SIG-M5 (cell line): ENCODE results near the gene SACM1L.
"Not testable (repeated sequence)": the region's sequence is repeated elsewhere in the genome, so short reads cannot be mapped to it uniquely, and the experiment has no call there.

Source experiments
- DNase-seq: peaks from one replicate; lab custom pipeline; 2025; lab: John Stamatoyannopoulos, UW

SACM1L gene

DNA sequence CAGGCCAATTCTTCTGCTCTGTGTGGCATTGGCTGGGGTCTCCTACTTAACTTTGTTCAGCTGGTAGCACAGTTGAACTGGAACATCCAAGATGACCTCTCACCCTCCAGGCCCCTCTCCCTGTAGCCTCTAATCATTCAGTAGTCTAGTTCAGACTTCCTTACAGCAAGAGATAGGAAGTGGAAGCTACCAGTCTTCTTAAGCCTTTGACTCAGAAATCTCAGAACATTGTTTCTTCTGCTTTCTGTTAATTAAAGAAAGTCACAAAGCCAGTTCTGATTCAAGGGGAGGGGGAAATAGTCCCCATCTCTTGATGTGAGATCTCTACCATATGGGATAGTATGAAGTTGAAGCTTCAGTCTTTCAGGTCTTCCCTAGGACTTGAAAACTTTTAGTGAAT lies 18.8 kb upstream of the SACM1L start:
- DNase-seq = no peak

DNA sequence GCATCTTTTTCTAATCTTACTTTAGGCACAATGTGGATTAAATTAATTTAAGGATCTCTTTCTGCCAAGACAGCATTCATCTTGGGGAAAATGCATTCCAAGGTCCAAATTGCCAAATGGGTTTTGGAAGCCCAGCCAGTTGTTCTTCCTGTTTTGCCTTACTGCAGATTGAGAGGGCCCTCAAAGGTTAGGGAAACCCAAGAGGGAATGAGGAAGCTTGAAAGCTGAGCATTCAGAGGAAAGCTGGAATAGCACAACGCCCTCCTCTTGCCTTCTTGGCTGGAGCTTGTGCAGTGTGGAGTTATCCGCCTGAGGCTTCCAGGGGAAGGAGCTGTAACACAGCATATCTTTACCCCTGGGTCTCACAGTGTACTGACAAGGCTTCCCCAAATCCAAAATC lies 18.2 kb upstream of the SACM1L start:
- no peak for DNase-seq

DNA sequence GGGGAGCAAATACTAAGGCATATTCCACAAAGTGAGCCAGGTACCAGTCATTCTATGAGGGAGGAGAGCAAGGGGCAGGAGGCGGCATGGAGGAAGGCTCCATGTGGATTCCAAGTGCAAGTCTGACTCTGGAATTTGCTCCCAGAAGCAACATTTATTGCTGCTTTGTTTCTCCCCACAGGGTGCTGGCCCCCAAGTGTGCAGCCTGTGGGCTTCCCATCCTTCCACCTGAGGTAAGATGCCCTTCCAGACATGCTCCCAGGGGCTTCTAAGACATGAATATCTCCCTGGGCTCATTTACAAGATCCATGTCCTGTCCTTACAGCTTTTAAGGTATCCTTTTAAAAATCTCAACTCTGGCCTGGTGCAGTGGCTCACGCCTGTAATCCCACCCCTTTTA lies 15.9 kb upstream of the SACM1L start:
- DNase-seq = no peak

DNA sequence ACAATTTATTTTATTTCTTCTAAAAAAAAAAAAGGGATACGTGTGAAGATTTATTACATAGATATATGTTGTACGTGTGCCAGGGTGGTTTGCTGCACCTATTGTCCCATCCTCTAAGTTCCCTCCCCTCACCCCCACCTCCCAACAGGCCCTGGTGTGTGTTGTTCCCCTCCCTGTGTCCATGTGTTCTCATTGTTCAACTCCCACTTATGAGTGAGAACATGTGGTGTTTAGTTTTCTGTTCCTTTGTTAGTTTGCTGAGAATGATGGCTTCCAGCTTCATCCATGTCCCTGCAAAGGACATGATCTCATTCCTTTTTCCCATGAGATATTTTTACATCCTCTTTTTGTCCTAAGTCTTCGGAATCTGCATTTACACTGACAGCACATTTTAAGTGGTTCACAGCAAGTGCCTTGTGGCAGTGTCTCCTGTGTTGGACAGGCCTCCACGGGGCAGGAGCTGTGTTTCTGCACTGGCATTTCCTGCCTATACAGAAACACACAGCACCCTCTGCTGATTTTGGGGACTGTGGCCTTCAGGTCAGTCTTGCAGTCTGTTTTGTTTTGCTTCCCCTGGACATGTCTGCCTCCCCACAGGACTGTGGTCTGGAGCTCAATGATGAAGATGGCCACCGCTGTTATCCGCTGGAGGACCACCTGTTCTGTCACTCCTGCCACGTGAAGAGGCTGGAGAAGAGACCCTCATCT lies 12.7 kb upstream of the SACM1L start:
- DNase-seq = no peak

DNA sequence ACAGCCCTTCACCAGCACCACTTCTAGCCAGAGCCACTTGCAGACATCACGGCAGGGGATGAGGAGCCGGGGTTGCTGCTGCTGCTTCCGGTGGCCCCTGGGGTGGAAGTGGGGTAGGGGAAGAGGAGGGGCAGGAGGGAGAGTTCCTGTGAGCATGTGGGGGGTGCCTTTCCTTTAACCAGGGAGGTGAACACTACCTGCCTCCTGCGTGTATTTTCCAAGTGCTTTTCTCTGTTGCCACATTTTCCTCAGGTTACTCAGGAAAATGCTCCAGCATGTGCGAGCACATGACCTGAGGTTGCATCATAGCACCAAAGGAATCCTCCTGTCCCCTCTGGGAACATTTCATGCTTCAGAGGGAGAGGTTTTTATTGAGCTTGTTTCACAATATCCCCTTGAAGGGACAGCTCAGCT lies 12.2 kb upstream of the SACM1L start:
- DNase-seq = no peak

DNA sequence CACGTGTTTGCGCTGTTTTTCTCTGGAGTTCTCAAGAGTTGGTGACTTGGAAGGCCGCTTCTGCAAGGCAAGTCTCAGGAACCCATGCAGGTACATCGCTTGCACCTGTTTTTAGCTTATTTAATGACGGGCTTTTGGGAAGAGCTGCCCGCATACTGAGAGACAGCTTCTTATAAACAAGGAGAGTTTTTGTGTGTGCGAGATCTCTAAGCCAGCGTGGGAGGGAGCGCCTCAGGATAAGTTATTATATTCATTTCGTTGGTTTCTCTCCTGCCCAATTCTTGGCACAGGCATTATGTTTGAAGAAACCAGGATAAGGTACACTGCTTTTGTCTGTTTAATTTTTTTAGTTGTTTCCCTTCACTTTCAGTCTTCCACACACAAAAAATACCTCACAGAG lies 11.4 kb upstream of the SACM1L start:
- no peak for DNase-seq

DNA sequence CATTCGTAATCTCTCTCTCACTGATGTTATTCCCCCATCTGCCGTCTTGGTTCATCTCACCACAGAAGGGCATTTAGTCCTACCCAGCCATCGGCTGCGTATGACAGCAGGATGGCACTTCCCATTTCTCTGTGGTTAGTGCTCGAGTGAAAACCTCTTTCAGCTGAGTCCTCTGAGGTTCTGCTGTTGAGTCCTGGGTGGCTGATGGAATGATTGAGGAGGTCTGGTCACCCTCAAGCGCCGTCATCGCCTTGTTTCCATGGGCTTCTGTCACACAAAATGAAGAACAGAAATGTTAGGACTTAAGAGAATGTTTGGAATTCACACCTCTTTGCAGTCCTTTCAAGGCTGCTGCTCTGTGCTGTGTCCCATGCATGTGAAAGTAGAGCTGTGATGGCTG lies 9.4 kb upstream of the SACM1L start:
- DNase-seq = no peak

DNA sequence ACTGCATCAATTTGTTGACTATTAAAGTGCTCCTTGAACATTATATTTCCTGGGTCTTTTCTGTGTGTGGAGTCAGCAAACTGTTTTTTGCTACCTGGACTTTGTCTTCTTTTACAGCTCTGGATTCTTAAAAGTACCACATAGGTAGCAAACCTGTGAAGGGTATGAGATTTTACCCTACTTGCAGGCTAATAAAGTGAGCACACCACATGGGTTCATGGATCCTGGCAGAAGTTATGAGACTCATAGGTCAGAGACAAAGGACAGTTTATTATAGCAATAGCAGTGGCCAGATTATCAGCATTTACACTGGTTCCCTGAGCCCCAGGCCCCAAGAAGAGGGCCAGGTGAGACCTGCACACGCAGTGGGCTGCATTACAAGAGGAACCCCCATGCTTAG lies 8.0 kb upstream of the SACM1L start:
- DNase-seq = no peak

DNA sequence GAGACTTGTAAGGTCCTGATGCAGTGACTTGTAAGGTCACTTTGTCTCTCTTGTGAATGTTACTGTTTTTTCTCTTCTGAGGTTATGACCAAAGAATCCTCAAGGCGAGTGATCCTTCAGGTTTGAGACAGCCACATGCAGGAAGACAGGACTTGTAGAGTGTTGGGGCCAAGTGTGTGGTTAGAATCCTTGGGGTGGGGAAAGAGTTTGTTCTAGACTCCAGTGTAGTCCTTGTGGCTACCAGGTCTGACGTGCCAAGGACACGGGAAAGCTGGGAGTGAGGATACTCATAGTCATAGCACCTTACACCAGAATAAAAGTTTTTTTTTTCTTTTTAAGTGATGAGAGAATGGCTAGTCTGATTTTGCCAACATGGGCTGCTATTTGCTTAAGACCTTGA lies 7.3 kb upstream of the SACM1L start:
- no peak for DNase-seq

DNA sequence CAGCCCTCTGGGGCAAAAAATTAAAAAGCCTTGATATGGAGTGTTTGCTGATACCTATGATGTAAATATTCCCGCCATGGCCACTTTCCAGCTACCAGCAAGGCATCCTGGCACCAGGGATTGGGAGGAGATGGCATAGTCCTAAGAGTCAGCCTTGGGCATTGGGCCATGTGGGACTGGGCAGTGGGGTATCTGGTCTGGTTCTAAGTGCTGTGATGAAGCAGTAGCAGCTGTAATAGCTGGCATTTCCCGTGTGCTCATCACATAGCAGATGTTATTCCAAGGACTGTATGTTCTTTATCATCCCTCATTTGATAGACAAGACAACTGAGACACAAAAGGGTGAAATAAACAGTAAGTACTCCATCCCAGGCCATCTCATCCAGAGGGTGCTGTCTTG lies 6.9 kb upstream of the SACM1L start:
- no peak for DNase-seq

DNA sequence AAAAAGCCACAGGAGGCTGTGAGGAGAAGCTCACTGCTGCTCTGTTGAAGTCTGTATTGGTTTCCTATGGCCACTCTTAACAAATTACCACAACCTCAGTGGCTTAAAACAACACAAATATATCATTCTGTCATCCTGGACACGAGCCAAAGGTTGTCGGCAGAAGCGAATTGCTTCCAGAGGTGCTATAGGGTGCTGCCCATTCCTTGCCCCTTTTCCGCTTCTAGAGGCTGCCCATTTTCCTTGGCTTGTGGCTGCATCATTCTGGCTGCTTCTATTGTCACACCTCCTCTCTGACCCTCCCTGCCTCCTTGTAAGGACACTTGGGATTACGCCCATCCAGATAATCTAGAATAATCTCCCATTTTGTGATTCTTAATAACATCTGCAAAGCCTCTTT lies 6.4 kb upstream of the SACM1L start:
- DNase-seq = no peak

DNA sequence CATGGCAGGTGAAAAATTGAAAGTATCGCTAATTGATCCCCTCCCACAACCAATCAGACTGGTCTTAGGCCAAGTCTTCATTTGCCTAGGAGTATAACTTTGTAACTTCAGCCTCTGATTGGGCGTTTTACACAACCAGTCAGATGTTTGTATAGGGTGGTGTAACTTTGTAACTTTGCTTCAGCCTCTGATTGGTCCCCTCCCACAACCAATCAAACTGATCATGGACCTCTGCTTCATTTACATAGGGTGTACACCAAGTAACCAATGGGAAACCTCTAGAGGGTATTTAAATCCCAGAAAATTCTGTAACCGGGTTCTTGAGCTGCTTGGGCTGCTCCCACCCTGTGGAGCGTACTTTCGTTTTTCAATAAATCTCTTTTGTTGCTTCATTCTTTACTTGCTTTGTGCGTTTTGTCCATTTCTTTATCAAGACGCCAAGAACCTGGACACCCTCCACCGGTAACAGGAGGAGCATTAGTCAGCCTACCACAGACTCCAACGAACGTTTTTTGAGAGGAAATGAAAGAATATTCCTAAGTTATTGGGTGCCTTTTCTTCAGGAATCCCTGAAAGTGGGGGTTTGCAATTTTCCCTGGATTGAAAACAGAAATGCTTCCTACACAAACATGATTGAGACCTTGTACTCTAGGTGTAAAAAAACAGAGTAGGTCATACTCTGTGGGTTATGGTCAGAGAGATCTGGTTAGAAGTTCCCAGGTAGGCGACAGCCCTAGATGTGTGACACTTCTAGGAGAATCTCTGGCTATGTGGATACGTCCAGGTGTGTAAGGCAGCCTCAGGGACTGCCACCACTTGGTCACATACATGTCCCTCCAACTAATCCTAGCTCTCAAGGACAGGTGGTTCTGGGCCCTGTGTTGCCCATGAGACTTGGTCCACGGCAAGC lies 5.5 kb upstream of the SACM1L start:
- DNase-seq = no peak

DNA sequence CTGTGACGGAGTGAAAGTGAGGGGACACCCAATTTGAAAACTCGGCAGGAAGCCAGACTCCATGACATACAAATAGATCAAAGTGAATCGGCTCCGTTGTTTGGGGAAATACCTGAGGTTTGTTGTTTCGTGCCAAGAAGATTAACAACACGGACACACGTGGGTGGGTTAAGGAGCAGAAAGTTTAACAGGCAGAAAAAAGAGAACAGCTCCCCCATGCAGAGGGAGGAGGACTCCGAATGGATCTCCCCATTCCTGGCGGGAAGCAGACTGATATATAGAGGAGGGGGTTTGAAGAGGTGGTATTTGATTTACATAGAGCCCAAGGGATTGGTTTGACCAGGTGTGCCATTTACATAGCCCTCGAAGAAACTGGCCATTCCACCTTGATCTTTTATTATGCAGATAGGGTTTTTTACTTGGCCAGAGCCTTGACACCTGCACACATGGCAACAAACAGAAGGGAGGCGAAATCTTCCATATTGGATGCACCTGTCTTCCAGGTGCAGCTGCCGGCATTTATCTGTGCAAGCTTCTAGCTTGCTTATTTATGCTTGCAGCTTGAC lies 4.8 kb upstream of the SACM1L start:
- no peak for DNase-seq

DNA sequence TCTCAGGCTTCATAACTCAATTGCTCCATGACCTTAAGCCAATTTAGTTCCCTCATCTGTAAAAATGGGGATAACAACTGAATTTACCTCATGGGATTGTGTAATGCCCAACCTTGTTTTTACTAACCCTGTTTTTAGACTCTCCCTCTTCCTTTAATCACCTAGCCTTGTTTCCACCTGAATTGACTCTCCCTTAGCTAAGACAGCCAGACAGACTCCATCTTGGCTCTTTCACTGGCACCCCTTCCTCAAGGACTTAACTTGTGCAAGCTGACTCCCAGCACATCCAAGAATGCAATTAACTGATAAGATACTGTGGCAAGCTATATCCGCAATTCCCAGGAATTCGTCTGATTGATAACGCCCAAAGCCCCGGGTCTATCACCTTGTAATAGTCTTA lies 3.5 kb upstream of the SACM1L start:
- DNase-seq = not testable (repeated sequence)

DNA sequence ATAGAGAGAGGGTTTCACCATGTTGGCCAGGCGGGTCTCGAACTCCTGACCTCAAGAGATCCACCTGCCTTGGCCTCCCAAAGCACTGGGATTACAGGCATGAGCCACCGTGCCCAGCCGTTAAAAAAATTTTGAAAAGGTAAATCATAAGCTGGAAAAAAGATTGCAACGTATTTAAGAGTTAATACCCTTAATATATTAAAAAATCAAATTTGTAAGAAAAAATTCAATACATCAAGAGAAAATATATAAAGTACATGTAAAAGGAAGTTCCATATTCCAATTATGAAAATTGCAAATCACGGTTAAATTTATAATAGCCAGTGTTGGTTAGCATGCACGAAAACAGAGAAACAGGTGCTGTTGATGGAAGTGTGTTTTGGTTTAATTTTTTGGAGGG lies 2.3 kb upstream of the SACM1L start:
- DNase-seq = no peak

DNA sequence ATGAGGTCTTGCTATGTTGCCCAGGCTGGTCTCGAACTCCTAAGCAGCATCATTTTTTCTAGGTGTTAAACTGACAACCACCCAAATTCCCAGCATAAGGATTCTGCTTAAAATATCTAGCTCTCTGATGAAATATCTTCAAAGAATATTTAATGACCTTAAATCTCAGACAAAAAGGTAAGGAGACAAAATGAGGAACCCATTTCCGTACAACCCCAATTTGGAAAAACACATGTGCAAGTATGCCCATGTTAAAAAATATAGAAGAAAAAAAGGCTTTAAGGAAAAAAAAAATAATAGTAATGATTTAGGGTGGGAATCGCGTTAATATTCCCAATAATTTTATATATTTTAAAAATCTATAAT lies 1.4 kb upstream of the SACM1L start:
- DNase-seq = no peak

DNA sequence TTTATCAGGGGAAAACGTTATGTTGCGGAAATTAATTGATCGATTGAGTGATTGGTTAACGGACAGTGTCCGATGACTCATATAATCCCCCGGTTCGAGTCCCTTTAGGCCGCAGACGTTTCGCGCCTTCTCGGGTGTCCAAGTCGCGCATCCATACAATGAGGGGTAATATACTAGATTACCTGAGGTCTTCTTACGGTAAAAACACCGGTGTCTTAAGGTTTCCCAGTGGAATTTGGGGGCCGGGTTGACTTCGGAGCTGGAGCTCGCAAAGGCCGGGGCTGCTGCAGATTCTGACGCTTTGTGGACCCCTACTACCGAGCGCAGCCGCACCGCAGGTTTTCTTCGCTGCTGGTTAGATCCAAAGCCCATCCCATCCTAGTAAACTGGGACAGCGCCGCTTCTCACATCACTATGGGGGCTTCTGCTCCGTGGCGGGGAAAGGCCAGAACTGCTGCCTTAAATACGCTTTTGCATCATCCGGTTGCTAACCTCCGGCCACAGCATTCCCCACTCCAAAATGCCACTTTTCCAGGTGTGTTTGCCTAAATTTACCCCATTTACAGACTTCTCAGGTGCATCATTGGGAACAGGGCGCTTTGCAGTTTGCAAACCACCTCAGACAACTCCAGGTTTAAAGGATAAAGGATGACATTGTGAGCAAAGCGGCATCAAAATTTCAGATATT lies 858 bp upstream of the SACM1L start:
- no peak for DNase-seq

DNA sequence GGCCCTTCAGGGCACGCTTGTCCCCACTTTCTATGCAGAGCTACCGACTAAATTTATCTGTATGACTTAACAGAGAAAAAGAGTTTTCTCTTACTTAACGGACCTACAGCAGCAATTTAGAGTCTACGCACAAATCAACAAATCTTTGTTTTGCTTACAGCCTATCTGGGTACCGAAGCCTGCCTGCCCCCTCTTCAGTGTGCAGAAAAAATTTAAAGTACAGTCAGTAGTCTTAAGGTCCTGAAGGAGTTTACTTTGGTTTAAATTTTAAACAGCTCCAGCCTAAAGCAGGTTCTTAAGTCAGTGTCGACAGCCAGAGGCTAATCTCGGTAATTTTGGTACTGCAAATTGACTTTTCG lies 570 bp downstream of the SACM1L start:
- no peak for DNase-seq

DNA sequence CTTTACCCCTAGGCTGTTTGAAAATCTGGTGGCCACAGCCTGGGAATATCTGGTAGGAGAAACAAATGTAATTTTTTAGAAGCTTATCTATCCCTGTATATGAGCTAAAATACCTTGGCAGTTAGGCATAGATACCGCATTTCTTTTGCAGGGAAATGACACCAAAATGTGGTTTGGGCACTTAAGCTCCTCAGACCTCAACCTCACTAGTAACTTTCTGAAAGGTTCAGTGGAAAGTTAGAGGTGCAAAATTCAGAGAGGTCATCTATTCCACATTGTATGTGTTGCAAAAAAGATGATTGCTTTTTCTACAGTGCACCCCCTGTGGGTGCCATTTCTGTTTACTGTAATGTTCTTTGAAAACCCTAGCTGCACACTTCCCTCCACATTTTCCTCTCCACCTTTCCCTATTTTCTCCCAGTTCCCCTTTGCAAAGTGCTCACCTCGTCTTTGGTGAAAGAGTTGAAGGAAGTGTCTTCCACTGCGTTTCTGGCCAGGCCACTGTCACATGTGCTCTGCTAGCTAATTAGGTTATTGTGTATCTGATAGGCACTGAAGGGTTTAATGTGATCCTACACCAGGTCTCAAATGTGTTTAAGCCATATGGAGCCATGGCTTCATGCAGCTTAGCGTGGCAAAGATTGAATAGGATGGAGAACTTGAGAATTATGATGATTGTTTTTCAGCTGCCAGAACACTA lies 1.3 kb downstream of the SACM1L start:
- peak; percentile 28 for DNase-seq

DNA sequence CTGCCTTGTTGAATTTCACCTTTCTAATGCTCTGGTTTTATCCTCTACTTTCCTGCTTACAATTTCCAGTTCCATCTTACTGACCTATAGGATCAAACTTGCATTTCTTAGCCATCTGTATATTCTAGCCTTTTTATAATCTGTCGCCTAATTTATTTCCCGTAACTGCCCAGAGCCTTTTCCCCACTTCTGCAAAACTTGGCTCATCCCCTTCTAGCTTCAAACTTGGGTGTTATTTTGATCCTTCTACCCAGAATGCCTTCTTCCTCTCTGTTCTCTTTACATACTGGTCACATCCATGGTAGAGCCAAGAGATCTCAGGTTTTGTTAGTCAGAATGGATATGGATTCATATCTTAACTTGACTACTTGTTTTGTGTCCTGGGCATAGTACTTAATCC lies 2.6 kb downstream of the SACM1L start:
- DNase-seq = no peak

DNA sequence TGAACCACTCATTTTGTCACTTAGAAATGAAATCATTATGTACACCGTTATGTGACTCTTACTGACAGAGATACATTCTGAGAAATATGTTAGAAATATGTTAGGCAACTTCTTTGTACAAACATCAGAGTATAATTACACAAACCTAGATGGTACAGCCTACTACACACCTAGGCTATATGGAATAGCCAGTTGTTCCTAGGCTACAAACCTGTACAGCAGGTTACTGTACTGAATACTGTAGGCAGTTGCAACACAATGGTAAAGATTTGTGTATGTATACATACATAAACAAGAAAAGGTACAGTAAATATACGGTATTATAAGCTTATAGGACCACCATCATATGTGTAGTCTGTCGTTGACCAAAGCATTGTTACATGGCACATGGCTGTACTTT lies 3.7 kb downstream of the SACM1L start:
- DNase-seq = no peak

DNA sequence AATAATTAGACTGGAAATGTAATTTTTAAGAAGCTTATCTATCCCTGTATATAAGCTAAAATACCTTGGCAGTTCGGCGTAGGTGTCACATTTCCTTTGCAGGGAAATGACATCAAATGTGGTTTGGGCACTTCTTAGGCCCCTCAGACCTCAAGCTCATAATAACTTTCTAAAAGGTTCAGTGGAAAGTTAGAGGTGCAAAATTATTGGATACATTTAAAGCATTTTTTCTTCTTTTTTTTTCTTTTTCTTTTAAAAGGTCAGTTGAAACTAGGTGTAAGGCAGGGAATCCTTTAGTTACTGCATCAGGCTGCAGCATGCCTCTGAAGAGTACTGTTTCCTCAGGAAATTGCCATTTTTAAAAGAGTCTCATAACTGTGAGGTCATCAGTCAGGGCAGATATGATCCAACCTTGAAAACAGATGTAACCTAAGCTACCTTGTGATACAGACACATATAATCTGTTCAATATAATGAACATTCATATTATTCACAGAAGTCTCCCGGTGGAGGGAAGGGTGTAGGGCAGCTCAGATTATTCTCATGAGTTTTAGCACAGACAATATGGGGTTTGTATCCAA lies 4.8 kb downstream of the SACM1L start:
- no peak for DNase-seq
